GM18508 (cell line): Measurements from ENCODE around the gene WDR17.

Source experiments
- ATAC-seq: cut with Tn5 transposase; IDR thresholded peaks from one replicate; pipeline ENCODE4 v1.9.1; 2021; ENCODE audit warnings: moderate number of reproducible peaks; ENCODE audit not compliant: insufficient read depth, unreplicated experiment

The WDR17 gene

DNA sequence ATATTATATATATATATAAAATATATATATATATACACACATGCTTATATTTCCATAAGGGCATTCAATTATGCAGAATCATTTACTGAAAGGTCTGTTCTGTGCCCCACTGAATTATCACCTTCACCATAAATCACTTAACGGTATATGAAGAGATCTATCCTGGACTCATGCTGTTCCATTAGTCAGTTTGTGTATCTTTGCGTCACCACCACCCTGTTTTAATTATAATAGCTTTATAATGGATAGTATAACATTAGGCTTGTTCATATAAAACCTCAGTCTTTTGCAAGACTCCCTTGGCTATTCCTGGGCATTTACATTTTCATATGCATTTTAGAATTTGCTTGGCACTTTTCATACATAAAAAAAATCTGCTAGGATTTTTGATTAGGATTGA is 19.1 kb downstream of the WDR17 start:
- ATAC-seq = no peak

GRCh38 chr4:176090115-176090514 is 24.5 kb downstream of the WDR17 start:
- ATAC-seq = peak; percentile 70

GRCh38 chr4:176099314-176099713 is 33.7 kb downstream of the WDR17 start:
- no peak for ATAC-seq

DNA sequence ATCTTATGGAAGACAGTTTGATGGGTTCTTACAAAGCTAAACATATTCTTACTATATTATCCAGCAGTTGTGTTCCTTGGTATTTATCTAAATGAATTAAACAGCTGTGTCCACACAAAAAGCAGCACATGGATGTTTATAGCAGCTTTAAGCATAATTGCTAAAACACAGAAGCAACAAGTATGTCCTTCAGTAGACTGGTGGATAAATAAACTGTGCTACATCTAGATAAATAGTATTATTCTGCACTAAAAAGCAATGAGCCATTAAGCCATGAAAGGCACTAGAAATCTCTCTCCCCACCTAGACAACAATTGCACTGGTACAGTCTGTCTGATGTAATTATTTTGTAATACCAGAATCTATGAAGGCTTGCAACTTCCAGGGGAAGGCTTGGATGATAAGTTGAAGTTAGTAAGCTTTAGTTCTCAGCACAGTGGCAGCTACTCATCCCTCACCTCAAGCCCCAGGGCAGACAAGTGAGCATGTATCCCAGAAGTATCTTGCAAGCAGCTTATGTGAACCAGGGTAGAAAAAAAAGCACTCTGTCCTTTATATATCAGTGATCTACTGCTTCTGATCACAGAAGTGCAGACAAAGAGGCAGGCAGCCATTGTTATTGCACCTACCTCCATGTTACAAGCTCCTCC is 36.9 kb downstream of the WDR17 start:
- no peak for ATAC-seq

- no peak for ATAC-seq
Measured at GRCh38 chr4:176107695-176108094, 42.1 kb downstream of the WDR17 start.

DNA sequence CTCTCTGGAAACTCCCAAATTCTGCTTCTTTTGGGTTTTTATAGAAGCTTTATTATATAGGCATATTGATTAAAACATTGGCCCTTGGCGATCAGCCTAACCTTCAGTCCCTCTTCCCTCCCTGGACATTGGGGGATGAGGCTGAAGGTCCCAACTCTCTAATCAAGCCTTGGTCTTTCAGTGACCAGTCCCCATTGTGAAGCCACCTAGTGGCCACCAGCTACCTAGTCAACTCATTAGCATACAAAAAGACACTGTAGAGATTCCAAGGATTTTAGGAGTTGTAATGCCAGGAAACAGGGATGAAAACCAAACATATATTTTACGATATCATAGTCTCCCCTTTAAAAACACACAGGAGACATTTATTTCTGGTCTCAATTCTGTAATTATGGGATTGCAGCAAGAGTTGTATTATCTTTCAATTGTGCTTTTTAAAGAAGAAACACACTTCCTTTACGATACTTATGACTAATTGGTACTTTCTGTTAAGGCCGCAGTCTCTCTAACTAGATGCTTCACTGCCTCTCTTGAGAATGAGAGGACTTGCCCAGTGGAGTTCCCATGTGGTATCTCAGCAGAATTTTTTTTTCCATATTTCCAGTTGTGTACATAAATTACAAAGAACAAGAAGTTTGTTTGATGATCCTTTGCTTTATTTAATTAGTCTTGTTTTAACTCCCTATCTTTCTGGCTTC is 58.2 kb downstream of the WDR17 start:
- ATAC-seq = peak; percentile 99

DNA sequence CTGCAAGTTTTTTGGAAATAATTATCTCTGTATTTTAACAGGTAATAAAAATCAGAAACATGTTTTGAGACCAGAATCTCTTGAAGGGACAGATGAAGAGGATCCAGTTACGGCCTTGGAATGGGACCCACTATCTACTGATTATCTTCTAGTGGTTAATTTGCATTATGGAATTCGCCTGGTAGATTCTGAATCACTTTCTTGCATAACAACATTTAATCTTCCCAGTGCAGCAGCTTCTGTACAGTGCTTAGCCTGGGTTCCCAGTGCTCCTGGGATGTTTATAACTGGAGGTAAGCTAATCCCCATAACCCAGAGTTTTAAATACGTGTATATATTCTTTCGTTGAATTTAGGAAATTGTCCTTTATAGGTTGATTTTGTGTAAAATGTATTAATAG is 59.4 kb downstream of the WDR17 start:
- no peak for ATAC-seq

DNA sequence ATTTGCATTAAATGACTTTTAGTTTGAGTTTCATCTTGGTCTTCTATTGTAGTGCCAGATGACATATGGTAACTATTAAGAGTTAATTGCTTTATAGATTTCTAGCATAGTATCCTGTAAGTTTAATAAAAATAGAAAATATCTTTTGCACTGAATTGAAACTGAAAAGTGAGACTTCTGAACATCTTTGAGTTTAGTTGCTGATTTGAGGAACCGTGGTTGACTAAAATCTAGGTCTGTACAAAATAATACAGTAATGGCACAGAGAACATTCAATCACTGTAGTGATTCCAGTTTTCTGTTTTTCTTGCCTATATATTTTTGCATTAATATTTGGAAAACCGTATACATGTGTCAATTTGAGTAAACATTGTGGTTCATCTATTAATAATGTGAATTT is 69.0 kb downstream of the WDR17 start:
- no peak for ATAC-seq

DNA sequence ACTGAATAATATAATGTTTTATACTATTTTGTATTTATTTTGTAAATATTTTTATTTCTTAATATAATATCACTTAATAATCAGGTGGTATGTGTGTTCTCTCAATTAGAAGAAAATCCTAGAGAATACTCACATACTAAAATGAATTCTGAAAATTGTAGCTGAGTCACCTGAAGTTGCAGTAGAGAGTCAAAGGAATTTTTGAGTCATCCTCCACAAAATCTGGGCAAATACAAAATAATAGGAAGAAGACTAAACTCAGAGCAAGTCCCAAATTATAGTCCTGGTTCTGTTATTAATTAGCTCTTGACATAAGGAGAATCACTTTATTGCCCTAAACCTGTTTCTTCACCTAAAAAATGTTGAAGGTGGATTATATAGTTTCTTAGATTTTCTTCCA is 72.0 kb downstream of the WDR17 start:
- no peak for ATAC-seq

DNA sequence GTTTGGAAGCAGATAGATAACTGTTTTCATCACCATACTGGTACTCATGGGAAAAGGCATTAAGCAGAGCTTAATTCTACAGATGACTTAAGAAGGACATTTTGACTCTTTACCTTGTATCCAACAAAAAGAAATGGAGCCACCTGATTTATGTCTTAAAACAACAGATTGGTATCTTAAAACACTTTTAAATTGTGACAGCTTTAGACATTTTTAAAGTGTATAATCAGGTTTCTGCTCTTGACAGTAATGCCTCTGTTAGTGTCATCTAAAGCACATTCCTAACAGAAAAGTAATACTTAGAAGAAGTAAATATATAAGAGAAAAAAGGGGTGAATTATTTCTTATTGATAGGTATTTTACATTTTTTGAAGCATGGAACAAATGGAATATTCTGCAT is 73.9 kb downstream of the WDR17 start:
- no peak for ATAC-seq

DNA sequence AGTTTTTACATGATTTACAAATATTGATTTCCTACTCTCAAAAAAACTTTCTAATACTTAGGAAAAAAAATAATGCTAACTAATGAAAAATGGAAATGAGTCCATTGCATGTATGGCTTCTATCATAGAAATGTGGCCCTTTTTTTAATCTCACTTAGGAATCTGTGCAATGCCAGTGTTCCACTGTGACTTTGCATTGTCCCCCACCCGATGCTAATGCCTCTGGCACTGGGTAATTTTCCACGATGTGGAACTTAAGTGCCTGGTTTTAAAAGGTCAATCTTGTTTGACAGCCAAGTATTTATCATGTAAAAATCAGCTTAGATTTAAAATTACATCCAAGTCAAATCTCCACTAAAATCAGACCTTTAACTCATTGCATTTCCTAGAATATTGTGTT is 76.6 kb downstream of the WDR17 start:
- ATAC-seq = no peak

- no peak for ATAC-seq
Measured at GRCh38 chr4:176149680-176150355, 84.2 kb downstream of the WDR17 start.

- no peak for ATAC-seq
Measured at GRCh38 chr4:176150356-176150682, 84.7 kb downstream of the WDR17 start.

DNA sequence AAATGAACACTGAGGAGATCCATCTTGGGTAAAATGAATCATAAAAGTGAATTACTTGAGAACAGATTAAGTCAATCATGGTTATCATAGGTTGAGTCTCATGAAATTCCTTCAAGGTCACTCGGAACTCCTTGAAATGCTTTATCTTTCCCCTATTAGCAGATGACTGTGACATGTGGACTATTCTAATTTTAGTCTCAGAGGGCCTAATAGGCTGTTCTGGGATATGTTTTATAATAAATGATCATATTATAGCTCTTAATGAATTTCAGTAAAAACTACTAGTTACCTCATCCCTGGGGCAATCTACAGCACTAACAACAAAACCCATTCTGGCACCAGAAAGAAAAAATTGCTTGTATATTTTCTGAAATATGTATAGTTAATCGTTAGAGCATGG is 85.1 kb downstream of the WDR17 start:
- no peak for ATAC-seq

- no peak for ATAC-seq
Measured at GRCh38 chr4:176153124-176153523, 87.5 kb downstream of the WDR17 start.

GRCh38 chr4:176156656-176157055 is 91.0 kb downstream of the WDR17 start:
- ATAC-seq = no peak

- ATAC-seq = no peak
Measured at GRCh38 chr4:176163041-176163440, 97.4 kb downstream of the WDR17 start.

- ATAC-seq = no peak
Measured at GRCh38 chr4:176185051-176185450, 119.4 kb downstream of the WDR17 start.

DNA sequence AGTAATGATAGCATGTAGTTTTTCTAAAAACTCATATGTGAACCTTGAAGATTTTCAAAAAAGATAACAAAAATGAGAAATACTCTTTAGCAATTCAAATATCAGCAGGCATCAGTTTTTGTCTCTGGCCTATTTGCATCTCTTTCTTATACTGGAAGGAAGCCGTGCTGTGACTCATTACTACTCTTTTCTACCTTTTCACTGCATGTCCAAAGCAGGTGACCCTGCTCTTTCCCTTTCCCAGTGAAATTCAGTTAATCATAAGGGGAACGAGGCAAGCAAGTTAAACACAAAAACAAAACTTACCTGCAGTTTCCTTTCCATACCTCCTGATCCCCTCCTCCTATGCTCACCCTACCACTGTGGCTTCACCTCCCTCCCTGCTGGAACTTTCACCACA is 120.4 kb downstream of the WDR17 start:
- no peak for ATAC-seq

- no peak for ATAC-seq
Measured at GRCh38 chr4:176186671-176187395, 121.2 kb downstream of the WDR17 start.

DNA sequence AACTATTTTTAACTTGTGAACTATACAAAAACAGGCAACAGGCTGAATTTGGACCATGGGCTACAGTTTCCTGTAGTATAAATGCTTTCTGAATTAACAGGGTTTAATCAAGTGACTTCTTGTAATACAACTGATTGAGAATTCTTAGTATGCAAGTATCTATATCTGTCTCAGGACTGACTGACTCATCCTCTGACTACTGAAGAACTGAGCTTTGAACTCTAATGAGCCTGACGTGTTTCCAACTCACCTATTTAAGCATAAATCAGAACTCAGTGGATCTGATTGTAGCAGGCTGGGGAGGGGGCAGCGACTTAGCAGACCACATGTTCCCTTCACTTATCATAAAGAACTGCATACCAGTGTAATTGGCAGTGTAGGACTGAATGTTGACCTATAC is 122.0 kb downstream of the WDR17 start:
- ATAC-seq = no peak
